ENCODE data around the gene AFTPH.

Gene AFTPH

DNA sequence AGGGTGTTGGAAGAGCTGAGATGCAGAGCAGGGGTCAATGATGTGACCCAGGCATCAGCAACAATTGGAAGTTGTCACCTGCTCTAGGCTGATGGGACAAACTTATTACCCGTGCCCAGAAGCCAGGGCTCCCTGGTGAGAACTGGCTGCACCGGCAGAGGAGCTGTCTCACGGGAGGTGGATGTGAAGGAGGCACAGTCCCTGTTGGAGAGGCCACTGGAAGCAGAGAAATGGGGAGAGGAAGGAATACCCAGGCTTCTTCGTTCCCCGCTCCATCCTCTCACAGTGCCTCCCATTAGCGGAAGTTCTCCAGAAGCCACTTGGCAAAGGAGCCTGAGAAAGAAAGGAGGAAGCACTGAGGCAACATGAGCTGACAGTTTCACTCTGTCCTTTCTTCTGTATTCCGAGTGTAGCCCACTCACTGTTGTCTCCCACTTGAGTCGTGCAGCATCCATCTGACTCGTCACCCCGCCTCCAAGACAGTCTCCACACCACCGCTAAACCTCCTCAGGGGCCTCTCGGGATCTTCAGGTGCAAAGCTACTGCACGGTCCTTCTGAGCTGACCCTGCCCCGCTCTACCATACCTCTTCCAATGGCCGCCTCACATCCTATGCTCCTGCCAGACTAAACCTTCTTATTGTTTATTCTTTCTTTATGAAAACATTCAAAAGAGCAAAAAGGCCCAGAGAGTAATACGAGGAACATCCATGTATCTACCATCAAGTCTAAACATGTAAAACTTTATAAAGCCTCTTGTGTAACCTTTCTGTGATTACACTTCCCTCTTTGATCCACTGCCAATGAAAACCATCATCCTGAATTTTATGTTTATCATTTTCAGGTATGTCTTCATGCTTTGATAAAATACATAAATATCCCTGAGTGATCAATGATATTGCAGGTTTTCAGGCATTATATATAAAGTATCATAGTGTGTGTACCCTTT is 19.1 kb upstream of the AFTPH start:
- TF ChIP-seq, protein P1, sequence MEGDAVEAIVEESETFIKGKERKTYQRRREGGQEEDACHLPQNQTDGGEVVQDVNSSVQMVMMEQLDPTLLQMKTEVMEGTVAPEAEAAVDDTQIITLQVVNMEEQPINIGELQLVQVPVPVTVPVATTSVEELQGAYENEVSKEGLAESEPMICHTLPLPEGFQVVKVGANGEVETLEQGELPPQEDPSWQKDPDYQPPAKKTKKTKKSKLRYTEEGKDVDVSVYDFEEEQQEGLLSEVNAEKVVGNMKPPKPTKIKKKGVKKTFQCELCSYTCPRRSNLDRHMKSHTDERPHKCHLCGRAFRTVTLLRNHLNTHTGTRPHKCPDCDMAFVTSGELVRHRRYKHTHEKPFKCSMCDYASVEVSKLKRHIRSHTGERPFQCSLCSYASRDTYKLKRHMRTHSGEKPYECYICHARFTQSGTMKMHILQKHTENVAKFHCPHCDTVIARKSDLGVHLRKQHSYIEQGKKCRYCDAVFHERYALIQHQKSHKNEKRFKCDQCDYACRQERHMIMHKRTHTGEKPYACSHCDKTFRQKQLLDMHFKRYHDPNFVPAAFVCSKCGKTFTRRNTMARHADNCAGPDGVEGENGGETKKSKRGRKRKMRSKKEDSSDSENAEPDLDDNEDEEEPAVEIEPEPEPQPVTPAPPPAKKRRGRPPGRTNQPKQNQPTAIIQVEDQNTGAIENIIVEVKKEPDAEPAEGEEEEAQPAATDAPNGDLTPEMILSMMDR (IDR thresholded peaks at IDR 0.05; ENCODE audit: low read depth, low read length, poor library complexity, severe bottlenecking), result no peak
- TF ChIP-seq EZH2phosphoT487 (IDR thresholded peaks at IDR 0.05; ENCODE audit: borderline replicate concordance, low read length), result no peak

DNA sequence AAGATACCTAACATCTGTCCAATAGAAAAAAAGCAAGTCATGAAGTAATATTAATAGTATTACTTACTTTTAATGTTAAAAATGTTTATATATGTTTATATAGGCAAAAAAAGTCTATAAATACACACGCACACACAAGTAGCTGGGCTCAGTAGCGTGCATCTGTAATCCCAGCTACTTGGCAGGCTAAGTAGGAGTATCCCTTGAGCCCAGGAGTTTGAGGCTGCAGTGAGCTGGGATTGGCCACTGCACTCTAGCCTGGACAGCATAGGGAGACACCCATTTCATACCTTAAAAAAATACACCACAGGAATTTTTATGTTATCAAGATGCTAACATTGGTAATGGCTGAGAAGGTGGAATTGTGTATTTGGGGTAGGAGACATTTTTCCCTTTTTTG is 17.4 kb upstream of the AFTPH start:
- no peak for TF ChIP-seq EZH2phosphoT487 (IDR thresholded peaks at IDR 0.05; ENCODE audit: borderline replicate concordance, low read length)
- TF ChIP-seq, protein P1 (IDR thresholded peaks at IDR 0.05; ENCODE audit: low read depth, low read length, poor library complexity, severe bottlenecking), result no peak
- H4K20me1 ChIP-seq (ENCODE audit: control insufficient read depth, insufficient read depth, low read depth, low read length), result no peaks in the 10 kb centered on the region
- H3K4me3 ChIP-seq (ENCODE audit: low read length), result no peak overlapping the region

More for the DNA sequence above, 19.1 kb upstream of the AFTPH start:
- H3F3A ChIP-seq (ENCODE audit: control insufficient read depth, insufficient read depth), result no peaks in the 10 kb centered on the region
- peaks cover 6% of the 10 kb centered on the region; the same call in 1 of the 2 replicates for H3K27me3 ChIP-seq (ENCODE audit: control insufficient read depth, low read length)
- H3K9me3 ChIP-seq (ENCODE audit: control insufficient read depth, insufficient read depth, low read length), result no peaks in the 10 kb centered on the region
- no peaks in the 10 kb centered on the region for H3K36me3 ChIP-seq (ENCODE audit: control insufficient read depth, low read length)
- H3K9me2 ChIP-seq (replicated peaks; ENCODE audit: control insufficient read depth, low read length), result no peaks in the 10 kb centered on the region
- H3K79me2 ChIP-seq (ENCODE audit: control insufficient read depth, low read length), result no peaks in the 10 kb centered on the region
- no peaks in the 10 kb centered on the region for H3K4me1 ChIP-seq (ENCODE audit: control insufficient read depth, low read length)
- no peak overlapping the region for H3K27ac ChIP-seq (ENCODE audit: low read depth, low read length)
- no peak overlapping the region for H3K4me2 ChIP-seq (ENCODE audit: low read length)
- no peaks in the 10 kb centered on the region for H4K20me1 ChIP-seq (ENCODE audit: control insufficient read depth, insufficient read depth, low read depth, low read length)
- no peak overlapping the region for H3K4me3 ChIP-seq (ENCODE audit: low read length)

DNA sequence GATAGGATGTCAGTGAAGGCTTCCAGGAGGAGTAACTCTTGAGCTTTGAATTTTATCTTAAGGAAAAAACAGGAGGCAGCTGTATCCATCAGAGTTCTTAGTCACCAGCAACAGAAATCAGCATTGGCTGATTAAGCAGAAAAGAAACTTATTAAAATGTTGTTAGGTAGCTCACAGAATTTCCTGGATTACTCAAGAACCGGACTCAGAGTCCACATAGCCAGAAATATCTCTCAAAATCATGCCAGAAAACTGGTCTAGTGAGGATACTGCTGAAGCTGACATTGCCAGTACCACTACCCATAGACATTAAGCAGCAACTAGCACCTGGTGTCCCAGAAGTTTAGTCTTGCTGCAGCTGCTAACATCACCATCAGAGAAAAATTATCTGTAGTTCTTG is 10.1 kb upstream of the AFTPH start:
- Histone ChIP-seq H4K20me1 (ENCODE audit: control insufficient read depth, insufficient read depth, low read depth, low read length) (no peaks in the 10 kb centered on the region), H3K4me1 (ENCODE audit: control insufficient read depth, low read length) (no peaks in the 10 kb centered on the region), H3K27ac (ENCODE audit: low read depth, low read length) (no peak overlapping the region), H3K79me2 (ENCODE audit: control insufficient read depth, low read length) (no peaks in the 10 kb centered on the region), H3K36me3 (ENCODE audit: control insufficient read depth, low read length) (no peaks in the 10 kb centered on the region), H3K27me3 (ENCODE audit: control insufficient read depth, low read length) (peaks cover 19% of the 10 kb centered on the region; the same call in 1 of the 2 replicates), H3K4me3 (ENCODE audit: low read length) (no peak overlapping the region), H3F3A (ENCODE audit: control insufficient read depth, insufficient read depth) (no peaks in the 10 kb centered on the region), H3K9me3 (ENCODE audit: control insufficient read depth, insufficient read depth, low read length) (no peaks in the 10 kb centered on the region), H3K9me2 (replicated peaks; ENCODE audit: control insufficient read depth, low read length) (no peaks in the 10 kb centered on the region), H3K4me2 (ENCODE audit: low read length) (no peak overlapping the region)
- TF ChIP-seq, protein P1 (IDR thresholded peaks at IDR 0.05; ENCODE audit: low read depth, low read length, poor library complexity, severe bottlenecking), result no peak
- TF ChIP-seq EZH2phosphoT487 (IDR thresholded peaks at IDR 0.05; ENCODE audit: borderline replicate concordance, low read length), result no peak

More for the DNA sequence above, 17.4 kb upstream of the AFTPH start:
- Histone ChIP-seq H3K27me3 (ENCODE audit: control insufficient read depth, low read length) (no peaks in the 10 kb centered on the region; the same call in 1 of the 2 replicates), H3K4me1 (ENCODE audit: control insufficient read depth, low read length) (no peaks in the 10 kb centered on the region), H3K79me2 (ENCODE audit: control insufficient read depth, low read length) (no peaks in the 10 kb centered on the region), H3F3A (ENCODE audit: control insufficient read depth, insufficient read depth) (no peaks in the 10 kb centered on the region), H3K9me3 (ENCODE audit: control insufficient read depth, insufficient read depth, low read length) (no peaks in the 10 kb centered on the region), H3K36me3 (ENCODE audit: control insufficient read depth, low read length) (no peaks in the 10 kb centered on the region), H3K4me2 (ENCODE audit: low read length) (no peak overlapping the region), H3K9me2 (replicated peaks; ENCODE audit: control insufficient read depth, low read length) (no peaks in the 10 kb centered on the region), H3K27ac (ENCODE audit: low read depth, low read length) (no peak overlapping the region)
